Hepatocyte (in vitro differentiated cells): ENCODE measurements around the gene MUC5AC.
"Not testable (repeated sequence)": the region's sequence is repeated elsewhere in the genome, so short reads cannot be mapped to it uniquely, and the experiment has no call there.

ENCODE experiments used
- EZH2 ChIP-seq: fragments of 200-600 bp; sonication (generic); IDR thresholded peaks from 2 replicates; pipeline ENCODE4 v1.6.1; 2016; ENCODE audit warnings: antibody characterized with exemption, mild to moderate bottlenecking, borderline replicate concordance
- EZH2phosphoT487 ChIP-seq: fragments of 200-600 bp; sonication (generic); IDR thresholded peaks from one replicate; pipeline ENCODE4 v1.6.1; 2018; ENCODE audit warnings: antibody characterized with exemption, mild to moderate bottlenecking, low read depth, moderate library complexity; ENCODE audit not compliant: unreplicated experiment, severe bottlenecking
- TF ChIP-seq, protein P1 (sequence below): fragments of 200-600 bp; sonication (generic); IDR thresholded peaks from 2 replicates; pipeline ENCODE4 v1.5.1; 2016; ENCODE audit warnings: antibody characterized with exemption, mild to moderate bottlenecking; ENCODE audit not compliant: poor library complexity

DNA sequence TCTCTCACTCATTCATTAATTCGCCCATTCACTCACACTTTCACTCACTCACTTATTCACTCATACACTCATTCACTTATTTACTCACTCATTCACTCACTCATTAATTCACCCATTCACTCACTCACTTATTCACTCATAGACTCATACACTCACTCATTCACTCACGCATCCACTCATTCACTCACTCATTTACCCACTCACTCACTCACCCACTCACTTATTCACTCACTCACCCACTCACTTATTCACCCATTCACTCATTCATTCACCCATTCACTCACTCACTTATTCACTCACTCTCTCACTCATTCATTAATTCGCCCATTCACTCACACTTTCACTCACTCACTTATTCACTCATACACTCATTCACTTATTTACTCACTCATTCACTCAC, 3.1 kb upstream of the MUC5AC start:
- not testable (repeated sequence) for TF ChIP-seq EZH2phosphoT487, EZH2
- TF ChIP-seq, protein P1, sequence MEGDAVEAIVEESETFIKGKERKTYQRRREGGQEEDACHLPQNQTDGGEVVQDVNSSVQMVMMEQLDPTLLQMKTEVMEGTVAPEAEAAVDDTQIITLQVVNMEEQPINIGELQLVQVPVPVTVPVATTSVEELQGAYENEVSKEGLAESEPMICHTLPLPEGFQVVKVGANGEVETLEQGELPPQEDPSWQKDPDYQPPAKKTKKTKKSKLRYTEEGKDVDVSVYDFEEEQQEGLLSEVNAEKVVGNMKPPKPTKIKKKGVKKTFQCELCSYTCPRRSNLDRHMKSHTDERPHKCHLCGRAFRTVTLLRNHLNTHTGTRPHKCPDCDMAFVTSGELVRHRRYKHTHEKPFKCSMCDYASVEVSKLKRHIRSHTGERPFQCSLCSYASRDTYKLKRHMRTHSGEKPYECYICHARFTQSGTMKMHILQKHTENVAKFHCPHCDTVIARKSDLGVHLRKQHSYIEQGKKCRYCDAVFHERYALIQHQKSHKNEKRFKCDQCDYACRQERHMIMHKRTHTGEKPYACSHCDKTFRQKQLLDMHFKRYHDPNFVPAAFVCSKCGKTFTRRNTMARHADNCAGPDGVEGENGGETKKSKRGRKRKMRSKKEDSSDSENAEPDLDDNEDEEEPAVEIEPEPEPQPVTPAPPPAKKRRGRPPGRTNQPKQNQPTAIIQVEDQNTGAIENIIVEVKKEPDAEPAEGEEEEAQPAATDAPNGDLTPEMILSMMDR, result not testable (repeated sequence)
